SK-N-MC (cell line): ENCODE results near the gene AKAP6.

Source experiments
- EZH2 ChIP-seq: fragments of 200-600 bp; sonication (generic); IDR thresholded peaks from one replicate; pipeline ENCODE4 v1.6.1; 2017; ENCODE audit warnings: antibody characterized with exemption
- FOXP2 ChIP-seq: optimal IDR thresholded peaks from 2 replicates; pipeline ENCODE3; 2011; ENCODE audit warnings: mild to moderate bottlenecking, moderate library complexity; ENCODE audit not compliant: insufficient read depth; ENCODE audit errors: extremely low read length, control extremely low read depth
- POLR2AphosphoS5 ChIP-seq: IDR thresholded peaks from 2 replicates; pipeline ENCODE4 v1.6.1; 2012; ENCODE audit warnings: mild to moderate bottlenecking, low read depth, low read length, borderline replicate concordance

DNA sequence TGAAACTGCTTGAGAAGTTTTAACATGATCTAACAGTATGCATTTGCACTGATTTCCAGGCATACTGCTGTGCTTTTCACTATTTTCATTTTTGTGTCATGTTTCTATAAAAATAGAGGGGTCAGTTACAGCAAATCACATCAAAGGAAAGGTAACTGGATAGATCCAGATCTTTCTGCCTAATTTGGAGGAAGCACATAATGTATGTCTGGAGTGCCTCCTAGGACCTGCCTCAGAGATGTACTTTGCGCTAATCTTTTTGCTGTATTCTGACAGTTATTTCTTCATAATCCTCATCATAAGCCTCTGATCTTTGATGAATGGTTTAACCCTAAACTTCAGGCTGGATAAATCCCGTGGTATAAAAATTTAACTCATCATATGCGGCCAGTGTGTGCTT is 498.4 kb downstream of the AKAP6 start:
- TF ChIP-seq EZH2 (no peak), POLR2AphosphoS5 (no peak), FOXP2 (no peak)
